IMR-90 (cell line): Measurements from ENCODE around the gene ESRRG. TPM values are rescaled to one million over a fixed set of nuclear protein-coding genes. Genes with fewer than 3 reads are reported as not detected.

Experiments
- ATAC-seq: fragments of 200-7000 bp; cut with Tn5 transposase; 2 replicates; pipeline ENCODE4 v1.9.1; 2020; ENCODE audit warnings: low read depth, mild to moderate bottlenecking, moderate library complexity
- BruUV-seq: library from RNA; stranded (reverse); fragments of 400-500 nt; replicated peaks from 2 replicates; lab custom pipeline; 2021; lab: Mats Ljungman, UMichigan
- CTCF ChIA-PET: fragments of 300-600 bp; formaldehyde crosslinking; extraction: SDS; loops from one replicate; lab custom pipeline; 2021; ENCODE audit warnings: antibody characterized with exemption; lab: Yijun Ruan, JAX
- POLR2A ChIA-PET: fragments of 300-600 bp; sonication (Branson Sonifier 250); formaldehyde crosslinking; loops from one replicate; lab custom pipeline; 2022; ENCODE audit warnings: antibody characterized with exemption; ENCODE audit not compliant: unreplicated experiment; lab: Charles Lee
- DNase-seq: peaks from one replicate; pipeline ENCODE4 v3.0.0; 2013
- H2AFZ ChIP-seq: replicated peaks from 2 replicates; pipeline ENCODE3; 2013; ENCODE audit warnings: low read length, mild to moderate bottlenecking; ENCODE audit not compliant: poor library complexity
- H2AK5ac ChIP-seq: 2 replicates; pipeline ENCODE4 v1.6.1; 2013; ENCODE audit warnings: low read depth, low read length, inconsistent platforms
- H2AK9ac ChIP-seq: replicated peaks from 2 replicates; pipeline ENCODE3; 2013; ENCODE audit warnings: mild to moderate bottlenecking, low read depth, low read length, moderate library complexity; ENCODE audit not compliant: poor library complexity
- H2BK120ac ChIP-seq: 2 replicates; pipeline ENCODE4 v1.6.1; 2013; ENCODE audit warnings: low read depth, low read length, inconsistent platforms
- H2BK15ac ChIP-seq: 3 replicates; pipeline ENCODE4 v1.6.1; 2013; ENCODE audit warnings: low read depth, low read length, inconsistent platforms
- H2BK20ac ChIP-seq: 2 replicates; pipeline ENCODE4 v1.6.1; 2013; ENCODE audit warnings: low read depth, mild to moderate bottlenecking, inconsistent platforms, low read length, moderate library complexity
- H2BK5ac ChIP-seq: 2 replicates; pipeline ENCODE4 v1.6.1; 2013; ENCODE audit warnings: mild to moderate bottlenecking, low read depth, low read length, inconsistent platforms; ENCODE audit not compliant: poor library complexity, severe bottlenecking
- H3K14ac ChIP-seq: replicated peaks from 2 replicates; pipeline ENCODE4 v1.6.1; 2013; ENCODE audit warnings: low read depth, low read length, inconsistent platforms
- H3K18ac ChIP-seq: 2 replicates; pipeline ENCODE4 v1.6.1; 2013; ENCODE audit warnings: low read depth, low read length, control low read depth
- H3K23ac ChIP-seq: 2 replicates; pipeline ENCODE4 v1.6.1; 2013; ENCODE audit warnings: low read depth, low read length, inconsistent platforms
- H3K27ac ChIP-seq: 2 replicates; pipeline ENCODE4 v1.5.1; 2013; ENCODE audit warnings: mild to moderate bottlenecking, control low read depth, low read length; ENCODE audit not compliant: insufficient read depth
- H3K27me3 ChIP-seq: 2 replicates; pipeline ENCODE4 v1.6.1; 2013; ENCODE audit warnings: low read length; ENCODE audit not compliant: control insufficient read depth, insufficient read depth
- H3K36me3 ChIP-seq: 2 replicates; pipeline ENCODE4 v1.6.1; 2013; ENCODE audit warnings: low read length, mixed read lengths; ENCODE audit not compliant: control insufficient read depth, insufficient read depth
- H3K4ac ChIP-seq: 2 replicates; pipeline ENCODE4 v1.6.1; 2013; ENCODE audit warnings: low read depth, low read length, inconsistent platforms
- H3K4me1 ChIP-seq: 2 replicates; pipeline ENCODE4 v1.6.1; 2013; ENCODE audit warnings: low read length, mixed read lengths; ENCODE audit not compliant: control insufficient read depth, insufficient read depth
- H3K4me2 ChIP-seq: 2 replicates; pipeline ENCODE4 v1.6.1; 2013; ENCODE audit warnings: low read depth, mild to moderate bottlenecking, control low read depth, low read length, moderate library complexity
- H3K4me3 ChIP-seq: 2 replicates; pipeline ENCODE4 v1.5.1; 2013; ENCODE audit warnings: low read depth, mild to moderate bottlenecking, control low read depth, low read length, moderate library complexity; ENCODE audit not compliant: insufficient read depth
- H3K56ac ChIP-seq: 2 replicates; pipeline ENCODE4 v1.6.1; 2013; ENCODE audit warnings: low read length, inconsistent platforms; ENCODE audit not compliant: insufficient read depth; ENCODE audit errors: extremely low read depth
- H3K79me1 ChIP-seq, 2 experiments: 2 replicates each; pipeline ENCODE4 v1.6.1; 2013; ENCODE audit warnings: low read length in 2 of 2, inconsistent platforms in 1 of 2, low read depth in 1 of 2
- H3K9ac ChIP-seq: 2 replicates; pipeline ENCODE4 v1.6.1; 2013; ENCODE audit warnings: low read depth, low read length, control low read depth
- H3K9me1 ChIP-seq: 2 replicates; pipeline ENCODE4 v1.6.1; 2013; ENCODE audit warnings: low read length, inconsistent platforms; ENCODE audit not compliant: insufficient read depth
- H3K9me3 ChIP-seq: 2 replicates; pipeline ENCODE4 v1.6.1; 2013; ENCODE audit warnings: low read length; ENCODE audit not compliant: control insufficient read depth, insufficient read depth
- H4K20me1 ChIP-seq: 2 replicates; pipeline ENCODE4 v1.6.1; 2013; ENCODE audit warnings: low read length, inconsistent platforms; ENCODE audit not compliant: insufficient read depth
- H4K5ac ChIP-seq: 2 replicates; pipeline ENCODE4 v1.6.1; 2013; ENCODE audit warnings: mild to moderate bottlenecking, low read depth, low read length, control low read depth
- H4K8ac ChIP-seq, 2 experiments: 2 replicates each; pipeline ENCODE4 v1.6.1; 2013; ENCODE audit warnings: low read depth in 2 of 2, low read length in 2 of 2, control low read depth in 1 of 2, inconsistent platforms in 1 of 2
- H4K91ac ChIP-seq: 2 replicates; pipeline ENCODE4 v1.6.1; 2013; ENCODE audit warnings: low read depth, low read length, inconsistent platforms; ENCODE audit not compliant: insufficient read depth
- BHLHE40 ChIP-seq: fragments of 150-350 bp; IDR thresholded peaks from 2 replicates; pipeline ENCODE4 v1.6.1; 2016; ENCODE audit warnings: mild to moderate bottlenecking, low read depth, low read length
- CEBPB ChIP-seq: IDR thresholded peaks from 2 replicates; pipeline ENCODE4 v1.6.1; 2012; ENCODE audit warnings: low read depth, low read length, improper control_type of control experiment
- CHD1 ChIP-seq: IDR thresholded peaks from 2 replicates; pipeline ENCODE4 v1.6.1; 2012; ENCODE audit warnings: low read depth, low read length, improper control_type of control experiment
- FOS ChIP-seq: fragments of 150-350 bp; IDR thresholded peaks from 2 replicates; pipeline ENCODE4 v1.6.1; 2016; ENCODE audit warnings: low read depth, low read length
- MAFK ChIP-seq: IDR thresholded peaks from 2 replicates; pipeline ENCODE4 v1.6.1; 2012; ENCODE audit warnings: low read depth, low read length, improper control_type of control experiment
- MAZ ChIP-seq: IDR thresholded peaks from 2 replicates; pipeline ENCODE4 v1.6.1; 2012; ENCODE audit warnings: low read depth, mild to moderate bottlenecking, low read length, improper control_type of control experiment, moderate library complexity, borderline replicate concordance
- MXI1 ChIP-seq: IDR thresholded peaks from 2 replicates; pipeline ENCODE4 v1.6.1; 2012; ENCODE audit warnings: low read depth, mild to moderate bottlenecking, low read length, moderate library complexity, borderline replicate concordance
- NFE2L2 ChIP-seq: fragments of 150-350 bp; IDR thresholded peaks from 2 replicates; pipeline ENCODE4 v1.6.1; 2016; ENCODE audit warnings: low read depth, mild to moderate bottlenecking, low read length
- POLR2A ChIP-seq: IDR thresholded peaks from 2 replicates; pipeline ENCODE4 v1.6.1; 2012; ENCODE audit warnings: mild to moderate bottlenecking, low read depth, low read length
- RAD21 ChIP-seq: IDR thresholded peaks from 2 replicates; pipeline ENCODE4 v1.6.1; 2012; ENCODE audit warnings: low read length, improper control_type of control experiment
- RCOR1 ChIP-seq: IDR thresholded peaks from 2 replicates; pipeline ENCODE4 v1.6.1; 2012; ENCODE audit warnings: mild to moderate bottlenecking, low read length, improper control_type of control experiment; ENCODE audit not compliant: insufficient replicate concordance
- RFX5 ChIP-seq: IDR thresholded peaks from 2 replicates; pipeline ENCODE4 v1.8.0; 2012; ENCODE audit warnings: low read depth, mild to moderate bottlenecking, low read length, moderate library complexity
- SMC3 ChIP-seq: fragments of 150-350 bp; IDR thresholded peaks from 2 replicates; pipeline ENCODE4 v1.6.1; 2016; ENCODE audit warnings: low read depth, mild to moderate bottlenecking, antibody characterized with exemption, low read length, moderate library complexity
- WGBS, 2 experiments: methylation state at CpG; one replicate each; pipeline versions ENCODE4 v1.1.5 to v1.1.7; 2013; ENCODE audit warnings: missing lambda C conversion rate in 2 of 2; ENCODE audit not compliant: insufficient read length in 1 of 2; ENCODE audit errors: extremely low coverage in 2 of 2; 5-methylcytosine and 5-hydroxymethylcytosine counted together
- dilution Hi-C: fragments of 300-500 bp; cut with HindIII; formaldehyde crosslinking; loops from one replicate; pipeline ENCODE4 v1.14.3; 2018; ENCODE audit warnings: low sequenced_read_pairs; ENCODE audit not compliant: unreplicated experiment
- in situ Hi-C: fragments of 300-500 bp; cut with MboI; formaldehyde crosslinking; loops from 3 replicates; pipeline ENCODE4 v1.14.3; 2019; ENCODE audit warnings: low sequenced_read_pairs, inconsistent platforms, mixed read lengths
- intact Hi-C: fragments of 100-400 bp; cut with micrococcal nuclease; formaldehyde crosslinking; loops from 2 replicates; pipeline ENCODE4 v1.10.0; 2022
- polyA plus RNA-seq, 3 experiments: library from polyadenylated mRNA; depleted of rRNA; stranded (reverse); fragments of >200 nt; gene quantifications; 2 replicates each; pipeline ENCODE4 v1.2.3, GENCODE V29; 2012; ENCODE audit warnings: low replicate concordance in 1 of 3
- total RNA-seq: library from RNA; depleted of rRNA; stranded (reverse); fragments of >200 nt; gene quantifications from 2 replicates; pipeline ENCODE4 v1.2.3, GENCODE V29; 2012
- TF ChIP-seq, protein P1 (sequence below): fragments of 150-350 bp; IDR thresholded peaks from 2 replicates; pipeline ENCODE4 v1.6.1; 2016; ENCODE audit warnings: low read depth, mild to moderate bottlenecking, low read length, moderate library complexity, borderline replicate concordance
- TF ChIP-seq, protein P2 (sequence below): conservative IDR thresholded peaks from 2 replicates; pipeline ENCODE4 v1.5.1; 2012; ENCODE audit warnings: mild to moderate bottlenecking, low read depth, low read length, improper control_type of control experiment
- TF ChIP-seq, protein P3 (sequence below): fragments of 150-350 bp; IDR thresholded peaks from 2 replicates; pipeline ENCODE4 v1.6.1; 2017; ENCODE audit warnings: mild to moderate bottlenecking, antibody characterized with exemption, low read length, low read depth

The ESRRG gene
- total and polyA plus RNA-seq, 2 of the 4 experiments (the other 2 are of a cell fraction), result 0.17 to 0.54 TPM

DNA sequence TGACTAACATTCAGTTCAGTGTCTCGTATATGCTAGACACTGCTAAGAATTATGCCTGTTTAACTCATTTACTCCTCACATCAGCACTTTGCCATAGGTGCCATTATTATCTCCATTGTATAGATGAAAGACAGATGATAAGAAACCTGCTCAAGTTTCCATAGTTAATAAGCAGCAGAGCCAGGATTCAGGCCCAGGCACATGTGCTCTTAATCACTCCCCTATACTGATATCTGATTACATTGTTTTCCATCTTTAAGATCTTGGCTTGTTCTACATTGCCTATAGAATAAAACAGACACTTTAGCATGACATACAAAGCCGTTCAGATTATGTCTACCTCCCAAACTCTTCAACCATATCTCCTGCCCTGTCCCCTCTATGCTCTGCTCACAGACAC lies 269.5 kb downstream of the ESRRG start:
- in situ Hi-C loops (no loop called here), intact Hi-C loops (no loop called here), dilution Hi-C loops (no loop called here)
- WGBS, 2 experiments, result 75% methylated on average over 1 of the region's 2 CpGs; no CpG with 5 or more reads in 1 of the 2 experiments
- Histone ChIP-seq H3K18ac (peak overlapping the region; percentile 35; the same call in 1 of the 2 replicates), H3K56ac (no peak overlapping the region), H3K23ac (no peak overlapping the region), H3K14ac (no peak overlapping the region), H3K27me3 (no peaks in the 10 kb centered on the region), H4K20me1 (no peaks in the 10 kb centered on the region), H3K9me1 (no peaks in the 10 kb centered on the region), H2AK5ac (peak overlapping the region; percentile 36; the same call in 1 of the 2 replicates), H3K4me3 (no peak overlapping the region), H3K9ac (no peak overlapping the region), H2BK5ac (no peak overlapping the region), H3K4ac (no peak overlapping the region), H2AFZ (no peak overlapping the region), H3K4me1 (peaks cover 7% of the 10 kb centered on the region), H3K9me3 (no peaks in the 10 kb centered on the region), H3K4me2 (no peak overlapping the region), H2BK15ac (no peak overlapping the region; the same call in 2 of the 3 replicates), H4K91ac (no peak overlapping the region), H2AK9ac (no peak overlapping the region), H3K36me3 (no peaks in the 10 kb centered on the region), H2BK120ac (no peak overlapping the region; the same call in 1 of the 2 replicates), H2BK20ac (no peak overlapping the region), H4K8ac (no peak overlapping the region), H3K79me1 (no peaks in the 10 kb centered on the region), H3K27ac (no peak overlapping the region), H4K5ac (no peak overlapping the region)
- ChIA-PET CTCF (interaction anchor here (0.7 kb wide), 1 partner anchor 104 kb away, joined by 4 read pairs; no protein-coding TSS in a partner anchor), POLR2A (no interaction called here)
- no TSS peak for BruUV-seq
- DNase-seq, result no peak
- no peak for ATAC-seq
- TF ChIP-seq MXI1 (no peak), CEBPB (no peak), SMC3 (no peak), RCOR1 (no peak), RFX5 (no peak), MAFK (no peak), CHD1 (no peak), POLR2A (no peak), BHLHE40 (no peak), NFE2L2 (no peak), MAZ (no peak), RAD21 (no peak), FOS (no peak)
- TF ChIP-seq, protein P1, sequence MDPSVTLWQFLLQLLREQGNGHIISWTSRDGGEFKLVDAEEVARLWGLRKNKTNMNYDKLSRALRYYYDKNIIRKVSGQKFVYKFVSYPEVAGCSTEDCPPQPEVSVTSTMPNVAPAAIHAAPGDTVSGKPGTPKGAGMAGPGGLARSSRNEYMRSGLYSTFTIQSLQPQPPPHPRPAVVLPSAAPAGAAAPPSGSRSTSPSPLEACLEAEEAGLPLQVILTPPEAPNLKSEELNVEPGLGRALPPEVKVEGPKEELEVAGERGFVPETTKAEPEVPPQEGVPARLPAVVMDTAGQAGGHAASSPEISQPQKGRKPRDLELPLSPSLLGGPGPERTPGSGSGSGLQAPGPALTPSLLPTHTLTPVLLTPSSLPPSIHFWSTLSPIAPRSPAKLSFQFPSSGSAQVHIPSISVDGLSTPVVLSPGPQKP, result no peak
- TF ChIP-seq, protein P2, sequence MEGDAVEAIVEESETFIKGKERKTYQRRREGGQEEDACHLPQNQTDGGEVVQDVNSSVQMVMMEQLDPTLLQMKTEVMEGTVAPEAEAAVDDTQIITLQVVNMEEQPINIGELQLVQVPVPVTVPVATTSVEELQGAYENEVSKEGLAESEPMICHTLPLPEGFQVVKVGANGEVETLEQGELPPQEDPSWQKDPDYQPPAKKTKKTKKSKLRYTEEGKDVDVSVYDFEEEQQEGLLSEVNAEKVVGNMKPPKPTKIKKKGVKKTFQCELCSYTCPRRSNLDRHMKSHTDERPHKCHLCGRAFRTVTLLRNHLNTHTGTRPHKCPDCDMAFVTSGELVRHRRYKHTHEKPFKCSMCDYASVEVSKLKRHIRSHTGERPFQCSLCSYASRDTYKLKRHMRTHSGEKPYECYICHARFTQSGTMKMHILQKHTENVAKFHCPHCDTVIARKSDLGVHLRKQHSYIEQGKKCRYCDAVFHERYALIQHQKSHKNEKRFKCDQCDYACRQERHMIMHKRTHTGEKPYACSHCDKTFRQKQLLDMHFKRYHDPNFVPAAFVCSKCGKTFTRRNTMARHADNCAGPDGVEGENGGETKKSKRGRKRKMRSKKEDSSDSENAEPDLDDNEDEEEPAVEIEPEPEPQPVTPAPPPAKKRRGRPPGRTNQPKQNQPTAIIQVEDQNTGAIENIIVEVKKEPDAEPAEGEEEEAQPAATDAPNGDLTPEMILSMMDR, result no peak
- TF ChIP-seq, protein P3, sequence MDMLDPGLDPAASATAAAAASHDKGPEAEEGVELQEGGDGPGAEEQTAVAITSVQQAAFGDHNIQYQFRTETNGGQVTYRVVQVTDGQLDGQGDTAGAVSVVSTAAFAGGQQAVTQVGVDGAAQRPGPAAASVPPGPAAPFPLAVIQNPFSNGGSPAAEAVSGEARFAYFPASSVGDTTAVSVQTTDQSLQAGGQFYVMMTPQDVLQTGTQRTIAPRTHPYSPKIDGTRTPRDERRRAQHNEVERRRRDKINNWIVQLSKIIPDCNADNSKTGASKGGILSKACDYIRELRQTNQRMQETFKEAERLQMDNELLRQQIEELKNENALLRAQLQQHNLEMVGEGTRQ, result no peak
